Panc1 (cell line): ENCODE results near the gene GPC1. TPM values are rescaled to one million over a fixed set of nuclear protein-coding genes. Genes with fewer than 3 reads are reported as not detected.

Source experiments
- ATAC-seq: fragments of 200-7000 bp; cut with Tn5 transposase; 2 replicates; pipeline ENCODE4 v1.9.1; 2020; ENCODE audit warnings: mild to moderate bottlenecking, moderate library complexity
- BruUV-seq: library from RNA; stranded (reverse); fragments of 400-500 nt; replicated peaks from 2 replicates; lab custom pipeline; 2021; lab: Mats Ljungman, UMichigan
- CTCF ChIA-PET: fragments of 300-600 bp; sonication (Branson Sonifier 250); formaldehyde crosslinking; loops from one replicate; lab custom pipeline; 2022; ENCODE audit warnings: antibody characterized with exemption; lab: Charles Lee
- POLR2A ChIA-PET: fragments of 300-600 bp; sonication (Branson Sonifier 250); formaldehyde crosslinking; loops from one replicate; lab custom pipeline; 2022; ENCODE audit warnings: antibody characterized with exemption; lab: Charles Lee
- DNase-seq: peaks from one replicate; pipeline ENCODE4 v3.0.0-alpha.2; 2010; ENCODE audit warnings: low read depth, low spot score
- H3K27ac ChIP-seq: 2 replicates; pipeline ENCODE4 v1.5.1; 2011; ENCODE audit warnings: mild to moderate bottlenecking, low read length, inconsistent platforms
- H3K27me3 ChIP-seq: fragments of 200-500 bp; sonication (Bioruptor generic); 2 replicates; pipeline ENCODE4 v1.6.0; 2014; ENCODE audit warnings: low read length, inconsistent platforms; ENCODE audit not compliant: control insufficient read depth, insufficient read depth
- H3K36me3 ChIP-seq: fragments of 200-500 bp; sonication (Bioruptor generic); 2 replicates; pipeline ENCODE4 v1.5.1; 2014; ENCODE audit warnings: inconsistent platforms, mild to moderate bottlenecking, low read length, moderate library complexity; ENCODE audit not compliant: control insufficient read depth, insufficient read depth
- H3K4me1 ChIP-seq: 2 replicates; pipeline ENCODE4 v1.5.1; 2011; ENCODE audit warnings: inconsistent platforms, mild to moderate bottlenecking, low read length, moderate library complexity; ENCODE audit not compliant: control insufficient read depth, insufficient read depth
- H3K4me3 ChIP-seq, 2 experiments: 2 replicates each; pipeline ENCODE4 v1.5.1; 2011 to 2012; ENCODE audit warnings: low read depth in 2 of 2, low read length in 2 of 2, mild to moderate bottlenecking in 2 of 2, inconsistent platforms in 1 of 2, moderate library complexity in 1 of 2
- H3K9me3 ChIP-seq: fragments of 200-500 bp; sonication (Bioruptor generic); 2 replicates; pipeline ENCODE4 v1.5.1; 2014; ENCODE audit warnings: low read depth, mild to moderate bottlenecking, inconsistent platforms, low read length, moderate library complexity; ENCODE audit not compliant: control insufficient read depth, insufficient read depth
- CTCF ChIP-seq: fragments of 450-650 bp; IDR thresholded peaks from 2 replicates; pipeline ENCODE4 v1.5.1; 2017; ENCODE audit warnings: mild to moderate bottlenecking
- POLR2AphosphoS5 ChIP-seq: IDR thresholded peaks from 2 replicates; pipeline ENCODE4 v1.6.1; 2012; ENCODE audit warnings: mild to moderate bottlenecking, low read depth, low read length, moderate library complexity
- REST ChIP-seq, 2 experiments: IDR thresholded peaks; 2 replicates each; pipeline ENCODE4 v1.6.1; 2011 to 2012; ENCODE audit warnings: low read depth in 2 of 2, control low read depth in 1 of 2, low read length in 1 of 2, mild to moderate bottlenecking in 1 of 2, moderate library complexity in 1 of 2; ENCODE audit not compliant: insufficient read depth in 1 of 2
- SIN3A ChIP-seq: IDR thresholded peaks from 2 replicates; pipeline ENCODE4 v1.6.1; 2012; ENCODE audit warnings: low read depth, mild to moderate bottlenecking, low read length, moderate library complexity, borderline replicate concordance; ENCODE audit not compliant: insufficient read depth
- TCF7L2 ChIP-seq: IDR thresholded peaks from 2 replicates; pipeline ENCODE4 v1.6.1; 2011; ENCODE audit warnings: mild to moderate bottlenecking, low read depth, low read length, inconsistent platforms
- in situ Hi-C: cut with HindIII; loops from 2 replicates; pipeline ENCODE4 v1.10.0; 2016; ENCODE audit warnings: low sequenced_read_pairs, low pct_unique_long_range_greater_than_20kb
- intact Hi-C: fragments of 100-400 bp; cut with micrococcal nuclease; formaldehyde crosslinking; loops from one replicate; pipeline ENCODE4 v1.10.0; 2022; ENCODE audit not compliant: unreplicated experiment
- total RNA-seq: library from RNA; stranded (reverse); gene quantifications from one replicate; pipeline ENCODE4 v1.2.1, GENCODE V29; 2021; ENCODE audit not compliant: unreplicated experiment

The GPC1 gene
- total RNA-seq, 1 experiment from 2014 or later: 88.7 TPM

GRCh38 chr2:240421381-240421780 is 14.1 kb upstream of the GPC1 start:
- Histone ChIP-seq H3K4me1 (no peaks in the 10 kb centered on the region), H3K4me3 (no peak overlapping the region), H3K9me3 (no peaks in the 10 kb centered on the region; the same call in 1 of the 2 replicates), H3K27me3 (no peaks in the 10 kb centered on the region), H3K27ac (no peak overlapping the region), H3K36me3 (no peaks in the 10 kb centered on the region)
- ChIA-PET POLR2A (no interaction called here), CTCF (no interaction called here)
- ATAC-seq (no peak), DNase-seq (no peak)
- TF ChIP-seq SIN3A (no peak), POLR2AphosphoS5 (no peak), REST (IDR thresholded peaks at IDR 0.05; ENCODE audit: insufficient read depth in 1 of 2, low read depth in 2 of 2, low read length in 1 of 2) (no peak), CTCF (no peak), TCF7L2 (no peak)
- intact Hi-C loops: no loop called here
- no TSS peak for BruUV-seq
- in situ Hi-C loops: no loop called here

- TF ChIP-seq REST (IDR thresholded peaks at IDR 0.05; ENCODE audit: insufficient read depth in 1 of 2, low read depth in 2 of 2, low read length in 1 of 2) (no peak), CTCF (no peak), TCF7L2 (no peak), POLR2AphosphoS5 (no peak), SIN3A (no peak)
- H3K27me3 ChIP-seq: no peaks in the 10 kb centered on the region
- intact Hi-C loops (no loop called here), in situ Hi-C loops (no loop called here)
- H3K9me3 ChIP-seq: no peaks in the 10 kb centered on the region; the same call in 1 of the 2 replicates
- H3K27ac ChIP-seq: no peak overlapping the region
- CTCF ChIA-PET: no interaction called here
- no peaks in the 10 kb centered on the region for H3K4me1 ChIP-seq
- ATAC-seq (no peak), DNase-seq (no peak)
- no peaks in the 10 kb centered on the region for H3K36me3 ChIP-seq
- no TSS peak for BruUV-seq
- no peak overlapping the region for H3K4me3 ChIP-seq
- POLR2A ChIA-PET: no interaction called here
These were observed 12.7 kb upstream of the GPC1 start for GRCh38 chr2:240422658-240423329.
